OCI-LY1 (cell line): ENCODE results near the gene IGF2BP2.

Experiments
- H2AFZ ChIP-seq: fragments of 200-600 bp; sonication (generic), shearing (Covaris generic); 2 replicates; pipeline ENCODE4 v1.6.0; 2014; ENCODE audit warnings: antibody characterized with exemption, mild to moderate bottlenecking, low read length
- H3F3A ChIP-seq: fragments of 200-600 bp; sonication (generic), shearing (Covaris generic); 2 replicates; pipeline ENCODE4 v1.6.0; 2014; ENCODE audit warnings: mild to moderate bottlenecking, antibody characterized with exemption, low read length, moderate library complexity; ENCODE audit not compliant: insufficient read depth
- H3K27ac ChIP-seq: fragments of 200-600 bp; sonication (generic); 2 replicates; pipeline ENCODE4 v1.5.1; 2014; ENCODE audit warnings: low read length, mixed run types, mild to moderate bottlenecking, low read depth; ENCODE audit not compliant: poor library complexity, severe bottlenecking
- H3K27me3 ChIP-seq: fragments of 200-600 bp; sonication (generic); 2 replicates; pipeline ENCODE4 v1.6.0; 2014; ENCODE audit warnings: antibody characterized with exemption, mild to moderate bottlenecking, low read length, moderate library complexity; ENCODE audit not compliant: insufficient read depth
- H3K36me3 ChIP-seq: fragments of 200-600 bp; sonication (generic); 2 replicates; pipeline ENCODE4 v1.6.1; 2014; ENCODE audit warnings: mild to moderate bottlenecking, antibody characterized with exemption, low read length, moderate library complexity, mixed read lengths; ENCODE audit not compliant: insufficient read depth
- H3K4me1 ChIP-seq: fragments of 200-600 bp; sonication (generic); 2 replicates; pipeline ENCODE4 v1.5.1; 2014; ENCODE audit warnings: mild to moderate bottlenecking, low read length, moderate library complexity; ENCODE audit not compliant: insufficient read depth, severe bottlenecking
- H3K4me2 ChIP-seq: fragments of 200-600 bp; sonication (generic), shearing (Covaris generic); 2 replicates; pipeline ENCODE4 v1.6.1; 2014; ENCODE audit warnings: low read length
- H3K4me3 ChIP-seq: fragments of 200-600 bp; sonication (generic); 2 replicates; pipeline ENCODE4 v1.5.1; 2014; ENCODE audit warnings: low read length, low read depth, mild to moderate bottlenecking, mixed read lengths; ENCODE audit not compliant: poor library complexity, severe bottlenecking
- H3K79me2 ChIP-seq: fragments of 200-600 bp; shearing (Covaris generic); 2 replicates; pipeline ENCODE4 v1.6.1; 2016; ENCODE audit warnings: mixed run types, low read length, mixed read lengths; ENCODE audit not compliant: insufficient read depth
- H3K9ac ChIP-seq: fragments of 200-600 bp; sonication (generic), shearing (Covaris generic); 2 replicates; pipeline ENCODE4 v1.6.1; 2014; ENCODE audit warnings: mild to moderate bottlenecking, low read length, mixed read lengths
- H3K9me2 ChIP-seq: fragments of 200-600 bp; sonication (generic), shearing (Covaris generic); 2 replicates; pipeline ENCODE4 v1.6.1; 2014; ENCODE audit warnings: low read depth, mild to moderate bottlenecking, low read length, mixed read lengths
- H3K9me3 ChIP-seq: fragments of 200-600 bp; shearing (Covaris generic); 2 replicates; pipeline ENCODE4 v1.6.1; 2014; ENCODE audit warnings: low read length, mixed read lengths
- H4K20me1 ChIP-seq: fragments of 200-600 bp; sonication (generic), shearing (Covaris generic); 2 replicates; pipeline ENCODE4 v1.6.0; 2016; ENCODE audit warnings: mild to moderate bottlenecking, low read length; ENCODE audit not compliant: insufficient read depth
- CTCF ChIP-seq: fragments of 200-600 bp; sonication (generic), shearing (Covaris generic); IDR thresholded peaks from 2 replicates; pipeline ENCODE4 v1.5.1; 2017; ENCODE audit warnings: mild to moderate bottlenecking, antibody characterized with exemption, low read length, moderate library complexity, mixed read lengths
- EZH2 ChIP-seq: fragments of 200-600 bp; sonication (generic), shearing (Covaris generic); IDR thresholded peaks from 2 replicates; pipeline ENCODE4 v1.8.0; 2017; ENCODE audit warnings: borderline replicate concordance, mixed run types, mild to moderate bottlenecking, antibody characterized with exemption, low read length, moderate library complexity, mixed read lengths

The IGF2BP2 gene

GRCh38 chr3:185757176-185757575, 67.7 kb downstream of the IGF2BP2 start:
- H3K4me3 ChIP-seq, result no peak overlapping the region
- H3K9me2 ChIP-seq, result no peaks in the 10 kb centered on the region
- H2AFZ ChIP-seq, result no peak overlapping the region
- no peak overlapping the region for H3K4me2 ChIP-seq
- no peaks in the 10 kb centered on the region for H3K27me3 ChIP-seq
- no peaks in the 10 kb centered on the region for H3F3A ChIP-seq
- no peaks in the 10 kb centered on the region for H3K79me2 ChIP-seq
- H3K9me3 ChIP-seq, result no peaks in the 10 kb centered on the region
- no peak for TF ChIP-seq EZH2
- no peak for TF ChIP-seq CTCF
- no peaks in the 10 kb centered on the region for H4K20me1 ChIP-seq
- H3K27ac ChIP-seq, result no peak overlapping the region
- H3K4me1 ChIP-seq, result no peaks in the 10 kb centered on the region
- no peak overlapping the region for H3K9ac ChIP-seq
- no peaks in the 10 kb centered on the region; the same call in 1 of the 2 replicates for H3K36me3 ChIP-seq

GRCh38 chr3:185756477-185756876, 68.4 kb downstream of the IGF2BP2 start:
- no peak overlapping the region for H3K4me2 ChIP-seq
- H3K4me1 ChIP-seq, result no peaks in the 10 kb centered on the region
- H3K4me3 ChIP-seq, result no peak overlapping the region
- no peaks in the 10 kb centered on the region for H3K9me3 ChIP-seq
- TF ChIP-seq CTCF, result no peak
- TF ChIP-seq EZH2, result no peak
- no peak overlapping the region for H3K27ac ChIP-seq
- H3K9me2 ChIP-seq, result no peaks in the 10 kb centered on the region
- H3K79me2 ChIP-seq, result no peaks in the 10 kb centered on the region
- H4K20me1 ChIP-seq, result no peaks in the 10 kb centered on the region
- no peak overlapping the region for H3K9ac ChIP-seq
- no peak overlapping the region for H2AFZ ChIP-seq
- H3F3A ChIP-seq, result no peaks in the 10 kb centered on the region
- H3K27me3 ChIP-seq, result no peaks in the 10 kb centered on the region
- no peaks in the 10 kb centered on the region; the same call in 1 of the 2 replicates for H3K36me3 ChIP-seq

GRCh38 chr3:185754920-185755319, 69.9 kb downstream of the IGF2BP2 start:
- Histone ChIP-seq H3K9ac (no peak overlapping the region), H3K4me2 (no peak overlapping the region), H3K36me3 (no peaks in the 10 kb centered on the region; the same call in 1 of the 2 replicates), H3K27me3 (no peaks in the 10 kb centered on the region), H3K4me1 (no peaks in the 10 kb centered on the region), H3K9me2 (no peaks in the 10 kb centered on the region), H3K79me2 (no peaks in the 10 kb centered on the region), H3K4me3 (no peak overlapping the region), H2AFZ (no peak overlapping the region), H3K27ac (no peak overlapping the region), H3K9me3 (no peaks in the 10 kb centered on the region), H3F3A (no peaks in the 10 kb centered on the region), H4K20me1 (no peaks in the 10 kb centered on the region)
- TF ChIP-seq EZH2, result no peak
- TF ChIP-seq CTCF, result no peak
